ENCODE data around the gene NTM.

Gene NTM

GRCh38 chr11:131572423-131572822 lies 202.0 kb downstream of the NTM start:
- no peak for DNase-seq

- no peak for DNase-seq
These were observed 209.5 kb downstream of the NTM start for GRCh38 chr11:131579932-131580387.

GRCh38 chr11:131580476-131580875 lies 210.1 kb downstream of the NTM start:
- DNase-seq: no peak

GRCh38 chr11:131581046-131581445 lies 210.6 kb downstream of the NTM start:
- no peak for DNase-seq

GRCh38 chr11:131582021-131582525 lies 211.7 kb downstream of the NTM start:
- DNase-seq: no peak

GRCh38 chr11:131583421-131583820 lies 213.0 kb downstream of the NTM start:
- DNase-seq: no peak

- DNase-seq: no peak
These were observed 213.5 kb downstream of the NTM start for GRCh38 chr11:131583938-131584337.

- DNase-seq: no peak
These were observed 214.6 kb downstream of the NTM start for GRCh38 chr11:131584785-131585592.

- no peak for DNase-seq
These were observed 217.6 kb downstream of the NTM start for GRCh38 chr11:131588057-131588456.

- DNase-seq: no peak
These were observed 220.6 kb downstream of the NTM start for GRCh38 chr11:131591051-131591461.

GRCh38 chr11:131592152-131592551 lies 221.7 kb downstream of the NTM start:
- DNase-seq: no peak

GRCh38 chr11:131592734-131593133 lies 222.3 kb downstream of the NTM start:
- DNase-seq: no peak

- DNase-seq: no peak
These were observed 222.9 kb downstream of the NTM start for GRCh38 chr11:131593301-131593700.

- DNase-seq: no peak
These were observed 225.4 kb downstream of the NTM start for GRCh38 chr11:131595797-131596196.

GRCh38 chr11:131597890-131598289 lies 227.5 kb downstream of the NTM start:
- no peak for DNase-seq

- DNase-seq: no peak
These were observed 227.9 kb downstream of the NTM start for GRCh38 chr11:131598305-131598704.

GRCh38 chr11:131599285-131599684 lies 228.9 kb downstream of the NTM start:
- DNase-seq: no peak

- DNase-seq: no peak
These were observed 230.2 kb downstream of the NTM start for GRCh38 chr11:131600628-131601027.

GRCh38 chr11:131601586-131601985 lies 231.2 kb downstream of the NTM start:
- DNase-seq: no peak

- no peak for DNase-seq
These were observed 232.0 kb downstream of the NTM start for GRCh38 chr11:131602431-131602830.

- DNase-seq: no peak
These were observed 236.5 kb downstream of the NTM start for GRCh38 chr11:131606811-131607335.

GRCh38 chr11:131609337-131609736 lies 238.9 kb downstream of the NTM start:
- DNase-seq: no peak

- no peak for DNase-seq
These were observed 239.5 kb downstream of the NTM start for GRCh38 chr11:131609921-131610320.

GRCh38 chr11:131611322-131611721 lies 240.9 kb downstream of the NTM start:
- no peak for DNase-seq

- DNase-seq: no peak
These were observed 242.1 kb downstream of the NTM start for GRCh38 chr11:131612533-131612932.

Data from activated CD8-positive, alpha-beta memory T cell treated with anti-CD3 and anti-CD28 coated beads, Interleukin-2, amount 50 U/mL, for 48 hours (primary cell).